GM12878 (cell line): ENCODE measurements around the gene OR52B2. TPM values are rescaled to one million over a fixed set of nuclear protein-coding genes. Genes with fewer than 3 reads are reported as not detected.

Experiments used
- ATAC-seq: fragments of 200-7000 bp; cut with Tn5 transposase; 3 replicates; pipeline ENCODE4 v1.9.1; 2020; ENCODE audit warnings: mild to moderate bottlenecking, moderate library complexity
- BruUV-seq: library from RNA; stranded (reverse); fragments of 400-500 nt; replicated peaks from 2 replicates; lab custom pipeline; 2021; lab: Mats Ljungman, UMichigan
- CTCF ChIA-PET: fragments of 300-600 bp; sonication (Branson Sonifier 250); formaldehyde crosslinking; extraction: SDS; loops from one replicate; lab custom pipeline; 2021; ENCODE audit warnings: inconsistent platforms; lab: Yijun Ruan, JAX
- POLR2A ChIA-PET: fragments of 350-600 bp; formaldehyde crosslinking; extraction: SDS; loops from one replicate; lab custom pipeline; 2021; ENCODE audit warnings: inconsistent platforms; lab: Charles Lee
- RAD21 ChIA-PET: fragments of 300-600 bp; sonication (Branson Sonifier 250); formaldehyde crosslinking; loops from one replicate; lab custom pipeline; 2023; ENCODE audit warnings: antibody characterized with exemption; ENCODE audit not compliant: unreplicated experiment; lab: Charles Lee
- SMC1A ChIA-PET: fragments of 300-600 bp; sonication (Branson Sonifier 250); formaldehyde crosslinking; loops from one replicate; lab custom pipeline; 2023; ENCODE audit not compliant: unreplicated experiment, uncharacterized antibody; lab: Charles Lee
- DNase-seq: peaks from one replicate; pipeline ENCODE4 v3.0.0-alpha.2; 2011; ENCODE audit warnings: low read depth, low spot score
- FAIRE-seq: peaks from 3 replicates; lab custom pipeline; 2011; peaks lifted over from hg19 to GRCh38; lab: Jason Lieb, UNC
- H2AFZ ChIP-seq: 2 replicates; pipeline ENCODE4 v1.6.0; 2011; ENCODE audit warnings: low read depth, low read length, control low read depth; ENCODE audit not compliant: control insufficient read depth
- H3K27ac ChIP-seq: 2 replicates; pipeline ENCODE4 v1.5.1; 2011; ENCODE audit warnings: control low read depth; ENCODE audit not compliant: control insufficient read depth, insufficient read depth
- H3K27me3 ChIP-seq, 2 experiments: replicated peaks in 1 of 2; 2 replicates each; pipeline versions ENCODE4 v1.6.0 to v1.6.1; 2011; ENCODE audit warnings: low read length in 1 of 2; ENCODE audit not compliant: control insufficient read depth in 2 of 2, insufficient read depth in 2 of 2
- H3K36me3 ChIP-seq, 2 experiments: 2 replicates each; pipeline ENCODE4 v1.5.1; 2011; ENCODE audit warnings: low read length in 1 of 2; ENCODE audit not compliant: control insufficient read depth in 2 of 2, insufficient read depth in 2 of 2
- H3K4me1 ChIP-seq: 2 replicates; pipeline ENCODE4 v1.6.1; 2011; ENCODE audit warnings: mild to moderate bottlenecking, low read length, moderate library complexity, mixed read lengths; ENCODE audit not compliant: control insufficient read depth, insufficient read depth
- H3K4me2 ChIP-seq: 2 replicates; pipeline ENCODE4 v1.6.0; 2011; ENCODE audit warnings: control low read depth; ENCODE audit not compliant: control insufficient read depth, insufficient read depth
- H3K4me3 ChIP-seq: fragments of 200-600 bp; sonication (generic); 2 replicates; pipeline ENCODE4 v1.5.1; 2016
- H3K79me2 ChIP-seq: 2 replicates; pipeline ENCODE4 v1.6.0; 2011; ENCODE audit warnings: low read length; ENCODE audit not compliant: control insufficient read depth, insufficient read depth
- H3K9ac ChIP-seq: 2 replicates; pipeline ENCODE4 v1.8.0; 2011; ENCODE audit warnings: low read length, control low read depth, mixed read lengths; ENCODE audit not compliant: control insufficient read depth, insufficient read depth
- H3K9me3 ChIP-seq: replicated peaks from 3 replicates; pipeline ENCODE4 v1.5.1; 2011; ENCODE audit warnings: mild to moderate bottlenecking, low read length; ENCODE audit not compliant: control insufficient read depth, insufficient read depth
- H4K20me1 ChIP-seq: 2 replicates; pipeline ENCODE4 v1.6.0; 2011; ENCODE audit not compliant: control insufficient read depth, insufficient read depth
- EP300 ChIP-seq, 2 experiments: fragments of 150-350 bp in 1 of 2; IDR thresholded peaks; 2 replicates each; pipeline ENCODE4 v1.6.1; 2011 to 2012; ENCODE audit warnings: low read depth in 2 of 2, low read length in 2 of 2, borderline replicate concordance in 1 of 2, improper control_type of control experiment in 1 of 2, inconsistent platforms in 1 of 2; ENCODE audit not compliant: control insufficient read depth in 1 of 2
- EZH2 ChIP-seq: IDR thresholded peaks from 2 replicates; pipeline ENCODE4 v1.6.1; 2012; ENCODE audit warnings: low read depth, mild to moderate bottlenecking, control low read depth, inconsistent platforms, low read length, borderline replicate concordance; ENCODE audit not compliant: control insufficient read depth
- NFIC ChIP-seq: IDR thresholded peaks from 2 replicates; pipeline ENCODE4 v1.6.1; 2012; ENCODE audit warnings: low read depth, mild to moderate bottlenecking, inconsistent platforms, low read length, moderate library complexity
- PML ChIP-seq: IDR thresholded peaks from 2 replicates; pipeline ENCODE4 v1.6.1; 2012; ENCODE audit warnings: low read length, inconsistent platforms
- SIN3A ChIP-seq: IDR thresholded peaks from 2 replicates; pipeline ENCODE4 v1.6.1; 2012; ENCODE audit warnings: low read depth, low read length, improper control_type of control experiment
- SMARCA5 ChIP-seq: fragments of 450-650 bp; IDR thresholded peaks from 2 replicates; pipeline ENCODE4 v1.6.1; 2017; ENCODE audit warnings: mild to moderate bottlenecking
- STAT1 ChIP-seq: fragments of 450-650 bp; conservative IDR thresholded peaks from 2 replicates; pipeline ENCODE4 v1.6.1; 2014; ENCODE audit warnings: antibody characterized with exemption, mild to moderate bottlenecking
- STAT3 ChIP-seq: IDR thresholded peaks from 2 replicates; pipeline ENCODE4 v1.6.1; 2011; ENCODE audit warnings: low read depth, low read length, improper control_type of control experiment
- WGBS: methylation state at CpG from one replicate; pipeline ENCODE4 v1.1.6; 2016; ENCODE audit warnings: low lambda C conversion rate; ENCODE audit not compliant: insufficient replicate concordance, insufficient coverage; ENCODE audit errors: missing lambda C conversion rate; 5-methylcytosine and 5-hydroxymethylcytosine counted together
- in situ Hi-C: fragments of 300-500 bp; cut with MboI; formaldehyde crosslinking; loops from 9 replicates; pipeline ENCODE4 v1.14.3; 2018; ENCODE audit warnings: mixed read lengths
- intact Hi-C: fragments of 100-400 bp; cut with micrococcal nuclease; formaldehyde crosslinking; loops from one replicate; pipeline ENCODE4 v1.14.2; 2022; ENCODE audit not compliant: unreplicated experiment
- polyA plus RNA-seq, 11 experiments: library from polyadenylated mRNA; depleted of rRNA in 4 of 11; unstranded in 6 of 11; stranded (reverse) in 5 of 11; fragments of >200 nt; fragmentation: Nextera tagmentation in 4 of 11; fragmentation: Illumina TruSeq in 1 of 11; extraction: Ambion mirVana in 4 of 11; extraction: Trizol in 1 of 11; gene quantifications; 1 replicate in 1 of 11; 2 replicates in 10 of 11; pipeline versions ENCODE4 v1.2.1 to v1.2.3, GENCODE V29; 2011 to 2016; ENCODE audit warnings: inconsistent platforms in 2 of 11, missing spikeins in 2 of 11, low read depth in 1 of 11
- total RNA-seq, 4 experiments: library from RNA; depleted of rRNA in 3 of 4; stranded (reverse); fragments of >200 nt in 3 of 4; fragmentation: Illumina TruSeq in 1 of 4; extraction: Trizol in 1 of 4; gene quantifications; 2 replicates each; pipeline versions ENCODE4 v1.2.1 to v1.2.3, GENCODE V29; 2013 to 2021
- TF ChIP-seq, protein P1 (sequence below): IDR thresholded peaks from 2 replicates; pipeline ENCODE4 v1.6.1; 2012; ENCODE audit warnings: improper control_type of control experiment, low read depth, low read length; ENCODE audit not compliant: insufficient replicate concordance

The OR52B2 gene
- total and polyA plus RNA-seq, 10 of the 15 experiments (the other 5 are each of a cell fraction or from before 2014, with no cell fraction given), result 0.08 TPM; not detected in 9

GRCh38 chr11:6199174-6199810 is 29.2 kb upstream of the OR52B2 start, which contains the start of gene OR52W1:
Gene OR52W1 (plus strand): TSS chr11:6199224. CDS start chr11:6199224, 0 bp downstream.
- ChIA-PET SMC1A (interaction anchor here (0.6 to 1.2 kb wide), 2 partner anchors 8 to 1062 kb away, joined by 3 to 4 read pairs; no protein-coding TSS in a partner anchor), RAD21 (no interaction called here), CTCF (interaction anchor here (0.6 kb wide), 1 partner anchor 108 kb away, joined by 3 read pairs; no protein-coding TSS in a partner anchor), POLR2A (interaction anchor here (0.6 kb wide), 1 partner anchor 1306 kb away, joined by 4 read pairs; no protein-coding TSS in a partner anchor)
- WGBS, result 92% methylated on average over 5 of the region's 5 CpGs
- Histone ChIP-seq H3K4me3 (no peak within 1 kb of the TSS), H3K27me3 (no peaks in the 10 kb centered on the region), H3K9ac (no peak within 1 kb of the TSS), H3K4me1 (peaks cover 9% of the 10 kb centered on the region), H2AFZ (no peak within 1 kb of the TSS), H3K79me2 (no peaks in the 10 kb centered on the region), H3K9me3 (no peaks in the 10 kb centered on the region), H3K4me2 (no peak within 1 kb of the TSS), H4K20me1 (no peaks in the 10 kb centered on the region), H3K27ac (no peak within 1 kb of the TSS), H3K36me3 (no peaks in the 10 kb centered on the region)
- BruUV-seq, result no TSS peak
- DNase-seq (no peak), FAIRE-seq (no peak), ATAC-seq (no peak)
- intact Hi-C loops (no loop called here), in situ Hi-C loops (no loop called here)
- TF ChIP-seq NFIC (no peak), SIN3A (no peak), EZH2 (no peak), SMARCA5 (no peak), PML (no peak), STAT3 (no peak), STAT1 (no peak), EP300 (IDR thresholded peaks at IDR 0.05; ENCODE audit: borderline replicate concordance in 1 of 2, control insufficient read depth in 1 of 2, low read depth in 2 of 2, low read length in 2 of 2) (no peak)
- TF ChIP-seq, protein P1, sequence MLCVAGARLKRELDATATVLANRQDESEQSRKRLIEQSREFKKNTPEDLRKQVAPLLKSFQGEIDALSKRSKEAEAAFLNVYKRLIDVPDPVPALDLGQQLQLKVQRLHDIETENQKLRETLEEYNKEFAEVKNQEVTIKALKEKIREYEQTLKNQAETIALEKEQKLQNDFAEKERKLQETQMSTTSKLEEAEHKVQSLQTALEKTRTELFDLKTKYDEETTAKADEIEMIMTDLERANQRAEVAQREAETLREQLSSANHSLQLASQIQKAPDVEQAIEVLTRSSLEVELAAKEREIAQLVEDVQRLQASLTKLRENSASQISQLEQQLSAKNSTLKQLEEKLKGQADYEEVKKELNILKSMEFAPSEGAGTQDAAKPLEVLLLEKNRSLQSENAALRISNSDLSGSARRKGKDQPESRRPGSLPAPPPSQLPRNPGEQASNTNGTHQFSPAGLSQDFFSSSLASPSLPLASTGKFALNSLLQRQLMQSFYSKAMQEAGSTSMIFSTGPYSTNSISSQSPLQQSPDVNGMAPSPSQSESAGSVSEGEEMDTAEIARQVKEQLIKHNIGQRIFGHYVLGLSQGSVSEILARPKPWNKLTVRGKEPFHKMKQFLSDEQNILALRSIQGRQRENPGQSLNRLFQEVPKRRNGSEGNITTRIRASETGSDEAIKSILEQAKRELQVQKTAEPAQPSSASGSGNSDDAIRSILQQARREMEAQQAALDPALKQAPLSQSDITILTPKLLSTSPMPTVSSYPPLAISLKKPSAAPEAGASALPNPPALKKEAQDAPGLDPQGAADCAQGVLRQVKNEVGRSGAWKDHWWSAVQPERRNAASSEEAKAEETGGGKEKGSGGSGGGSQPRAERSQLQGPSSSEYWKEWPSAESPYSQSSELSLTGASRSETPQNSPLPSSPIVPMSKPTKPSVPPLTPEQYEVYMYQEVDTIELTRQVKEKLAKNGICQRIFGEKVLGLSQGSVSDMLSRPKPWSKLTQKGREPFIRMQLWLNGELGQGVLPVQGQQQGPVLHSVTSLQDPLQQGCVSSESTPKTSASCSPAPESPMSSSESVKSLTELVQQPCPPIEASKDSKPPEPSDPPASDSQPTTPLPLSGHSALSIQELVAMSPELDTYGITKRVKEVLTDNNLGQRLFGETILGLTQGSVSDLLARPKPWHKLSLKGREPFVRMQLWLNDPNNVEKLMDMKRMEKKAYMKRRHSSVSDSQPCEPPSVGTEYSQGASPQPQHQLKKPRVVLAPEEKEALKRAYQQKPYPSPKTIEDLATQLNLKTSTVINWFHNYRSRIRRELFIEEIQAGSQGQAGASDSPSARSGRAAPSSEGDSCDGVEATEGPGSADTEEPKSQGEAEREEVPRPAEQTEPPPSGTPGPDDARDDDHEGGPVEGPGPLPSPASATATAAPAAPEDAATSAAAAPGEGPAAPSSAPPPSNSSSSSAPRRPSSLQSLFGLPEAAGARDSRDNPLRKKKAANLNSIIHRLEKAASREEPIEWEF, result no peak
